Heart left ventricle (tissue), 13 donors: ENCODE measurements around the gene MTM1.

Experiments used
- POLR2A ChIP-seq, 2 donors: fragments of 450-650 bp; IDR thresholded peaks; one replicate each; pipeline ENCODE4 v1.6.1; 2017; ENCODE audit warnings: antibody characterized with exemption in 2 of 2, mild to moderate bottlenecking in 2 of 2, moderate library complexity in 2 of 2
- TF ChIP-seq, protein P1 (sequence below), 12 donors: fragments of 200-600 bp; sonication (generic) in 4 of 12; IDR thresholded peaks; one replicate each; pipeline versions ENCODE4 v1.5.0 to v1.8.0; 2018 to 2022; ENCODE audit warnings: antibody characterized with exemption in 12 of 12, mild to moderate bottlenecking in 5 of 12
- donor health status: ischemic (EF 13 %, LVEDD 7.1; RV severe dilation, severe dysfunction).
- donor health status: DM: no; HTN: yes; CAD: no.
- donor health status: DM: no; HTN: no; CAD: no.
- donor health status: ischemic (EF 25% LVEDD 6.9; RV normal size, moderate dysfunction).
- donor health status: ischemic (EF 25% LVEDD 5.7; RV mildly dilated, moderate dysfunction).
- donor health status: ischemic (EF 35%, LVEDD 5.7; RV mildly dilated, moderate dysfunction).
- donor health status: nonischemic (EF 11% LVEDD 7.7; RV severe dilation, severe dysfunction).
- donor health status: DM: yes; HTN: yes; CAD: no.
- donor health status: PGD.
- donor health status: ischemic (EF 29% LVEDD 5.4; RV normal size, mild dysfunction).
- donor health status: nonischemic (EF 23%, LVEDD 6.1; RV moderate dilation, normal function).

DNA sequence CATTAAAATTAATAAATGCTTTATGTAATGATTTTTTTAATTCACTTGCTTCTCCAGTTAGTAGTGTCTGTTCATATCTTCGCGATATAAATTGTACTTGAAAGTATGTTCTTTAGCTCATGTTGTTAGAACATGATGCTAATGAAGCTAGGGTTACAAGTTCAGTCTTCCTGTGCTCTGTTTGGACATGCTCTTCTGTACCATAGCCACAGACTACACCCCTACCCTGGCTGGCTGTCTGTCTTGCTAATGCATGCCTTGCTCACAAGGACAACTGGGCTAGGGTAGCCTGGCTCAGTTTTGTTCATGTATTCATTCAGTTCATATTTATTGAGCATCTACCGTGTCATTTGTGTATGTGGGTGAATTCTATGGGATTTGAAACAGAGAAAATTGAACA, 74.0 kb downstream of the MTM1 start:
- TF ChIP-seq, protein P1, sequence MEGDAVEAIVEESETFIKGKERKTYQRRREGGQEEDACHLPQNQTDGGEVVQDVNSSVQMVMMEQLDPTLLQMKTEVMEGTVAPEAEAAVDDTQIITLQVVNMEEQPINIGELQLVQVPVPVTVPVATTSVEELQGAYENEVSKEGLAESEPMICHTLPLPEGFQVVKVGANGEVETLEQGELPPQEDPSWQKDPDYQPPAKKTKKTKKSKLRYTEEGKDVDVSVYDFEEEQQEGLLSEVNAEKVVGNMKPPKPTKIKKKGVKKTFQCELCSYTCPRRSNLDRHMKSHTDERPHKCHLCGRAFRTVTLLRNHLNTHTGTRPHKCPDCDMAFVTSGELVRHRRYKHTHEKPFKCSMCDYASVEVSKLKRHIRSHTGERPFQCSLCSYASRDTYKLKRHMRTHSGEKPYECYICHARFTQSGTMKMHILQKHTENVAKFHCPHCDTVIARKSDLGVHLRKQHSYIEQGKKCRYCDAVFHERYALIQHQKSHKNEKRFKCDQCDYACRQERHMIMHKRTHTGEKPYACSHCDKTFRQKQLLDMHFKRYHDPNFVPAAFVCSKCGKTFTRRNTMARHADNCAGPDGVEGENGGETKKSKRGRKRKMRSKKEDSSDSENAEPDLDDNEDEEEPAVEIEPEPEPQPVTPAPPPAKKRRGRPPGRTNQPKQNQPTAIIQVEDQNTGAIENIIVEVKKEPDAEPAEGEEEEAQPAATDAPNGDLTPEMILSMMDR (IDR thresholded peaks at IDR 0.05), result no peak
- TF ChIP-seq POLR2A (IDR thresholded peaks at IDR 0.05), result no peak
